ENCODE results near the gene LMCD1. TPM values are rescaled to one million over a fixed set of nuclear protein-coding genes. Genes with fewer than 3 reads are reported as not detected.

The LMCD1 gene
- 75.6 to 119 TPM (median 81.9 TPM) in 5 replicates for total RNA-seq (2022; extraction: Qiagen RNA extraction; ENCODE audit: low read depth)

DNA sequence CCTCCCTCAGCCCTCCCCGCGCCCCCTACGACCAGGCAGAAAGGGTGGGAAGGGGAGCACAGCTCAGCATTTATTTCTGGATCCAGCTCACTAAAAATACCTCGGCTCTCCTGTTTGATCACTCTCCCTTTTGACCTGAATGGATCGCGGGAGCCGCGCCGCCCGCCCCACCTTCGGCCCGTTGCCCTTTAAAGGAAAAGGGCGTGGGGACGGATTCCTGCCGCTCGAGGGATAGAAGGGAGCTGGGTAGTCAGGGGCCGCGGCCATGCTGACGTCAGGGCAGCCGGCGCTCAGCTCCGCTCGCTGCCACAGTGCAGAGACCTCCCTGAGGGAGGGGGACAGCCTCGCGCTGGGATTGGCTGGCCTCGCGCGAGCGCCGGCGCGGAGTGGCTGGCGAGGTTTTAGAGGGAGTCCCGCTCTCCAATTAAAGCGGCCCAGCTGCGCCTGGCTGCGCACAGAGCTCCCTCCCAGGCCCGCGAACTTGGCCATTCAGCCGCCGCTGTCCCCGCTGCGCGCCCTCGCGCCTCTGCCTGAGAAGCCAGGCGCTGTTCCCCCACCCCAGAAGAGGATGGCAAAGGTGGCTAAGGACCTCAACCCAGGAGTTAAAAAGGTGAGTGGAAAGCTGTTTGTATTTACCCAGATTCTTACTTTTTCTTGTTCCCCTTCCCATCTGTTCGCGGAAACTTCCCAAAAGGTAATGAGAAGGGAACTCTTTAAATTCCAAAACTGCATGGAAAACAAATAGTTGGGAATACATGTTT is at the start of gene LMCD1:
Gene LMCD1, plus strand, starts transcription at position 453 of the 761 bp plus-strand sequence. Its CDS starts 116 bp downstream, at position 569.

Other genes starting within 250 kb of the LMCD1 start
- gene SSUH2, start 143.0 kb downstream of the LMCD1 start, total RNA-seq (2022; extraction: Qiagen RNA extraction; ENCODE audit: low read depth): 0.47 to 1.0 TPM (median 0.90 TPM) in 5 replicates
- gene CAV3, start 232.0 kb downstream of the LMCD1 start, total RNA-seq (2022; extraction: Qiagen RNA extraction; ENCODE audit: low read depth): not detected in 5 replicates